Natural killer cell (primary cell): ENCODE results near the gene NCAM2. TPM values are rescaled to one million over a fixed set of nuclear protein-coding genes. Genes with fewer than 3 reads are reported as not detected.

Source experiments
- ATAC-seq, 3 donors: fragments of 150-1000 bp in 2 of 3; fragments of 200-7000 bp in 1 of 3; cut with Tn5 transposase; 1 replicate in 1 of 3; 2 replicates in 2 of 3; pipeline ENCODE4 v1.10.0; 2021; ENCODE audit warnings: mild to moderate bottlenecking in 2 of 3, moderate library complexity in 2 of 3
- DNase-seq, 2 donors: peaks; one replicate each; pipeline versions ENCODE4 v3.0.0 to v3.0.0-alpha.2; 2013 to 2021; ENCODE audit warnings: mixed read lengths in 1 of 2
- H3K27ac ChIP-seq: one replicate; pipeline ENCODE4 v1.5.1; 2013; ENCODE audit warnings: mild to moderate bottlenecking, low read length
- H3K27me3 ChIP-seq: one replicate; pipeline ENCODE4 v1.6.1; 2013; ENCODE audit warnings: low read length; ENCODE audit not compliant: control insufficient read depth, insufficient read depth
- H3K36me3 ChIP-seq: one replicate; pipeline ENCODE4 v1.6.1; 2013; ENCODE audit warnings: low read length; ENCODE audit not compliant: control insufficient read depth, insufficient read depth
- H3K4me1 ChIP-seq: one replicate; pipeline ENCODE4 v1.6.1; 2013; ENCODE audit warnings: low read length; ENCODE audit not compliant: control insufficient read depth, insufficient read depth
- H3K4me3 ChIP-seq: one replicate; pipeline ENCODE4 v1.5.1; 2013; ENCODE audit warnings: low read length
- H3K9me3 ChIP-seq: one replicate; pipeline ENCODE4 v1.6.1; 2013; ENCODE audit warnings: low read length; ENCODE audit not compliant: control insufficient read depth, insufficient read depth
- H3K27ac Mint-ChIP-seq, 2 donors: one replicate each; pipeline ENCODE4 v1.8.0; 2022; ENCODE audit warnings: mild to moderate bottlenecking in 2 of 2, mixed read lengths in 2 of 2, moderate library complexity in 1 of 2
- H3K27me3 Mint-ChIP-seq, 2 donors: one replicate each; pipeline ENCODE4 v1.8.0; 2022; ENCODE audit warnings: low read depth in 2 of 2, mixed read lengths in 2 of 2
- H3K36me3 Mint-ChIP-seq: one replicate; pipeline ENCODE4 v1.8.0; 2022; ENCODE audit warnings: mixed read lengths
- H3K4me1 Mint-ChIP-seq, 2 donors: one replicate each; pipeline ENCODE4 v1.8.0; 2022; ENCODE audit warnings: mixed read lengths in 2 of 2
- H3K4me3 Mint-ChIP-seq: one replicate; pipeline ENCODE4 v1.8.0; 2022; ENCODE audit warnings: mild to moderate bottlenecking, moderate library complexity, mixed read lengths
- H3K9me3 Mint-ChIP-seq, 2 donors: one replicate each; pipeline ENCODE4 v1.8.0; 2022; ENCODE audit warnings: mixed read lengths in 2 of 2
- WGBS: methylation state at CpG from one replicate; pipeline ENCODE4 v1.1.7; 2013; ENCODE audit warnings: missing lambda C conversion rate; ENCODE audit not compliant: insufficient coverage; 5-methylcytosine and 5-hydroxymethylcytosine counted together
- intact Hi-C: fragments of 100-400 bp; cut with micrococcal nuclease; formaldehyde crosslinking; loops from one replicate; pipeline ENCODE4 v1.14.2; 2022
- total RNA-seq, 4 donors: library from RNA; stranded (reverse); fragments of 120-200 nt in 1 of 4; gene quantifications; one replicate each; pipeline versions ENCODE4 v1.2.3 to v1.2.4, GENCODE V29; 2013 to 2022
- TF ChIP-seq, protein P1 (sequence below): fragments of 200-600 bp; IDR thresholded peaks from one replicate; pipeline ENCODE4 v1.8.0; 2022; ENCODE audit warnings: antibody characterized with exemption

NCAM2 gene
- total RNA-seq, 3 donors from 2014 or later (not counting 1 experiment from before 2014, with no cell fraction given) = not detected

GRCh38 chr21:21268885-21269284, 270.7 kb downstream of the NCAM2 start:
- no peak overlapping the region for H3K27ac Mint-ChIP-seq
- intact Hi-C loops = no loop called here
- H3K9me3 Mint-ChIP-seq = peaks cover 0 to 2% of the 10 kb centered on the region in 2 donors
- DNase-seq = no peak
- ATAC-seq = no peak
- Histone ChIP-seq H3K4me1 (no peaks in the 10 kb centered on the region), H3K4me3 (no peak overlapping the region), H3K27ac (no peak overlapping the region), H3K27me3 (no peaks in the 10 kb centered on the region), H3K9me3 (no peaks in the 10 kb centered on the region), H3K36me3 (no peaks in the 10 kb centered on the region)
- no peaks in the 10 kb centered on the region for H3K27me3 Mint-ChIP-seq
- TF ChIP-seq, protein P1, sequence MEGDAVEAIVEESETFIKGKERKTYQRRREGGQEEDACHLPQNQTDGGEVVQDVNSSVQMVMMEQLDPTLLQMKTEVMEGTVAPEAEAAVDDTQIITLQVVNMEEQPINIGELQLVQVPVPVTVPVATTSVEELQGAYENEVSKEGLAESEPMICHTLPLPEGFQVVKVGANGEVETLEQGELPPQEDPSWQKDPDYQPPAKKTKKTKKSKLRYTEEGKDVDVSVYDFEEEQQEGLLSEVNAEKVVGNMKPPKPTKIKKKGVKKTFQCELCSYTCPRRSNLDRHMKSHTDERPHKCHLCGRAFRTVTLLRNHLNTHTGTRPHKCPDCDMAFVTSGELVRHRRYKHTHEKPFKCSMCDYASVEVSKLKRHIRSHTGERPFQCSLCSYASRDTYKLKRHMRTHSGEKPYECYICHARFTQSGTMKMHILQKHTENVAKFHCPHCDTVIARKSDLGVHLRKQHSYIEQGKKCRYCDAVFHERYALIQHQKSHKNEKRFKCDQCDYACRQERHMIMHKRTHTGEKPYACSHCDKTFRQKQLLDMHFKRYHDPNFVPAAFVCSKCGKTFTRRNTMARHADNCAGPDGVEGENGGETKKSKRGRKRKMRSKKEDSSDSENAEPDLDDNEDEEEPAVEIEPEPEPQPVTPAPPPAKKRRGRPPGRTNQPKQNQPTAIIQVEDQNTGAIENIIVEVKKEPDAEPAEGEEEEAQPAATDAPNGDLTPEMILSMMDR = no peak
- no peaks in the 10 kb centered on the region for H3K4me1 Mint-ChIP-seq
- no peak overlapping the region for H3K4me3 Mint-ChIP-seq
- H3K36me3 Mint-ChIP-seq = no peaks in the 10 kb centered on the region

GRCh38 chr21:21279193-21279901, 281.1 kb downstream of the NCAM2 start:
- Histone ChIP-seq H3K36me3 (no peaks in the 10 kb centered on the region), H3K4me3 (no peak overlapping the region), H3K9me3 (no peaks in the 10 kb centered on the region), H3K4me1 (no peaks in the 10 kb centered on the region), H3K27me3 (no peaks in the 10 kb centered on the region), H3K27ac (no peak overlapping the region)
- DNase-seq (no peak), ATAC-seq (no peak)
- 86% methylated on average over 11 of the region's 13 CpGs for WGBS
- no peak overlapping the region for H3K4me3 Mint-ChIP-seq
- no peaks in the 10 kb centered on the region for H3K36me3 Mint-ChIP-seq
- H3K9me3 Mint-ChIP-seq = peaks cover 0 to 8% of the 10 kb centered on the region in 2 donors
- TF ChIP-seq, protein P1 = no peak
- H3K27ac Mint-ChIP-seq = no peak overlapping the region
- intact Hi-C loops = no loop called here
- H3K4me1 Mint-ChIP-seq = no peaks in the 10 kb centered on the region
- no peaks in the 10 kb centered on the region for H3K27me3 Mint-ChIP-seq

GRCh38 chr21:21283810-21284209, 285.6 kb downstream of the NCAM2 start:
- Mint-ChIP-seq H3K4me1 (no peaks in the 10 kb centered on the region), H3K27me3 (no peaks in the 10 kb centered on the region), H3K27ac (no peak overlapping the region), H3K36me3 (no peaks in the 10 kb centered on the region), H3K4me3 (no peak overlapping the region), H3K9me3 (peaks cover 0 to 11% of the 10 kb centered on the region in 2 donors)
- TF ChIP-seq, protein P1 = no peak
- DNase-seq (no peak), ATAC-seq (no peak)
- 86% methylated on average over 1 of the region's 2 CpGs for WGBS
- no peak overlapping the region for H3K27ac ChIP-seq
- H3K36me3 ChIP-seq = no peaks in the 10 kb centered on the region
- no peaks in the 10 kb centered on the region for H3K27me3 ChIP-seq
- no peaks in the 10 kb centered on the region for H3K4me1 ChIP-seq
- peaks cover 2% of the 10 kb centered on the region for H3K9me3 ChIP-seq
- intact Hi-C loops = no loop called here
- no peak overlapping the region for H3K4me3 ChIP-seq
